GM19463 (cell line): Measurements from ENCODE around the gene WWOX.

Experiments used
- ATAC-seq: cut with Tn5 transposase; IDR thresholded peaks from one replicate; pipeline ENCODE4 v1.9.1; 2021; ENCODE audit warnings: mild to moderate bottlenecking, moderate library complexity; ENCODE audit not compliant: unreplicated experiment

WWOX gene

DNA sequence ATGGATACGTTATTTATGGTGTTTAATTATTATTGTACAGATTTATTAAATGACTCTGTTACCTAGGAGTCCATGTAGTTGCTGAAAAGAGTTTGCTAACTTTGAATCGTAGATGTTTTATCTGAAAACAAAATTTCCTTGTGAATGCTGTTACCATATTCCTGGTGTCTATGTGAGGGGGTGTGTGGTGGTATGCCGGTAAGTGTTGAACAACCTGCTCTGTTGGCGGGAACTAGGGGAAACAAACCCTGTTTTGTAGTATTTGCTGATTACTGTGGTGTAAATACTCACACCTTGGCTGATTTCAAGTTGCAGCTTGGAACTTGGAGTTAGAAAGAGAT, 386.4 kb downstream of the WWOX start:
- no peak for ATAC-seq

- ATAC-seq: no peak
These were observed 388.0 kb downstream of the WWOX start for GRCh38 chr16:78487471-78487870.

GRCh38 chr16:78489072-78489471, 389.6 kb downstream of the WWOX start:
- no peak for ATAC-seq

DNA sequence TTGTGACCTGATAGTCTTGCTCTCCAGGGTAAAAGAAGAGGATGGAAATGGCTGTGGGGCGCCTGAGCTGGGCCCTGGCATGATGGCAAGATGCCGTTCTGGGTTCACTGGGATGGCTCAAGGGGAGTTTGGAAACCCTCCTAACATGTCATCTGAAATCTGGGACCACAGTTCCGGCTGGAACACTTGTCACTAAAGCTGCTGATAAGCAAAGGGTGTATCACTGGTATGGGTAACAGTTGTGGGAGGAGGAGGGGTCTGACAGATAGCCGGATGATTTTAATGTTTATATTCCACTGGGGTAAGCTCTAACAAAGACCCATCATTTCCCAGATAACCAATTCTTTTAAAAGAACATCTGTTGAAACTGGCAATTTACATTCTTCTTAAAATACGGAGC, 390.2 kb downstream of the WWOX start:
- no peak for ATAC-seq

GRCh38 chr16:78490431-78490830, 391.0 kb downstream of the WWOX start:
- no peak for ATAC-seq

GRCh38 chr16:78490847-78491246, 391.4 kb downstream of the WWOX start:
- ATAC-seq: no peak

GRCh38 chr16:78493573-78493972, 394.1 kb downstream of the WWOX start:
- ATAC-seq: no peak

DNA sequence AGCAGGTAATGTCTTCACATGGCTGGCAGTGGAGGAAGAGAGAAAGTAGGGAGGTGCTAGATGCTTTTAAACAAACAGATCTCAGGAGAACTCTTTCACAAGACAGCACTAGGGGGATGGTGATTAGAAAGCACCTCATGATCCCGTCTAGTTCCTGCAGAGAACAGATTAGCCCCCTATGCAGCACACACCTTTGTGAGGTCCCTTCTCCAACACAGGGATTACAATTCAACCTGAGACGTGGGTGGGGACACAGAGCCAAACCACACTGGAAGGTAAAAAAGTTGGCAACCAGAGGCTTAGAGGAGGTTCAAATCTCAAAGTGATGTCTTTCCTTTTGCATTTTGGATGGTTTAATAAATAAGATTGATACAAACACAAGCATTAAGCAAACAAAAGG, 394.7 kb downstream of the WWOX start:
- ATAC-seq: no peak

- no peak for ATAC-seq
These were observed 395.2 kb downstream of the WWOX start for GRCh38 chr16:78494674-78495073.

GRCh38 chr16:78496189-78496588, 396.7 kb downstream of the WWOX start:
- ATAC-seq: no peak

- ATAC-seq: no peak
These were observed 399.9 kb downstream of the WWOX start for GRCh38 chr16:78499399-78499798.

DNA sequence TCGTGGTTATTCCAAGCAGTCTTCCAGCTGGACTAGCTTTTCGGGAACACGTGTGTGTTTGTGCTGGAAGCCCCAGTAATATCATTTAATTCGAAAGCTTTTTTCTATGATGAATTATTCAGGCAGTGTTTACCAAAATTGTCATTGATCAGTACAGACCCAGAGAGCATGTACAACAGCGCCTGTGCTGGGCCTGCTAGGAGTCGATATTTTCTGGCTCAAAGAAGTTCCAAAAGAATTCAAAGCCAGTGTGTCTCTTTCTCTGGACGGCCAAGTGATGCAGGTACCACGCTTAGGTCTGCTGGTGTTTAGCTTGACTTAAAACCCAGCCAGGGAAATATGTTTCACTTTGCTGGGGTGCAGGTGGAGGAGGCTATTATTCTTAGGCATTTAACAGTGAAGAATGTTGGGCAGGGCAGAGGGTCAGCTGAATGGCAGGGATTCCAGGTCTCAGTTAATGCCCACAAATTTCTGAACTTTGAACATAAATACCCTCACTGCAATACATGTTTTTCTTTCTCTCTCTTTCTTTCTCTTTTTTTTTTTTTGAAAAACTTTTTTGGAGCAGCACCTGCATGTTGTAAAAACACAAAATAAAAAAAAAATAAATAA, 401.3 kb downstream of the WWOX start:
- no peak for ATAC-seq

GRCh38 chr16:78501744-78502143, 402.3 kb downstream of the WWOX start:
- ATAC-seq: no peak

GRCh38 chr16:78502812-78503350, 403.4 kb downstream of the WWOX start:
- no peak for ATAC-seq

DNA sequence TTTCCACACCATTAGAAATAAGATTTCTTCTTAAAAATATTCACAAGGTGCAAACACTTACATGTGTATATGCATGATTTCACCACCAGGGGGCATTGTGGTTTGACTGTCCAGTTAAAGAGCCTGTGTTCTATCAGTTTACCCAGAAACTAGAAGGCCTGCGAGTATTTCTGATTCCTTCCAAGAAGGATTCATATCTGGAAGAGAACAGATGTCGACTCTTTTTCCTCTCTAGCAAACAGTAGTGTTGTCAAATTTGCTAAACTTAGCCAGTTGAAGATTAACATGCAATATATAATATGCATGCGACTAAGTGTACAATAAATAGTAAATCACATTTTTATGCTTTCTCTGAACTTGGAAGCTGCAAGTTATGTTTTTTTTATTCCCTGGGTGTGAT, 404.1 kb downstream of the WWOX start:
- ATAC-seq: no peak

GRCh38 chr16:78504401-78504851, 405.0 kb downstream of the WWOX start:
- no peak for ATAC-seq

DNA sequence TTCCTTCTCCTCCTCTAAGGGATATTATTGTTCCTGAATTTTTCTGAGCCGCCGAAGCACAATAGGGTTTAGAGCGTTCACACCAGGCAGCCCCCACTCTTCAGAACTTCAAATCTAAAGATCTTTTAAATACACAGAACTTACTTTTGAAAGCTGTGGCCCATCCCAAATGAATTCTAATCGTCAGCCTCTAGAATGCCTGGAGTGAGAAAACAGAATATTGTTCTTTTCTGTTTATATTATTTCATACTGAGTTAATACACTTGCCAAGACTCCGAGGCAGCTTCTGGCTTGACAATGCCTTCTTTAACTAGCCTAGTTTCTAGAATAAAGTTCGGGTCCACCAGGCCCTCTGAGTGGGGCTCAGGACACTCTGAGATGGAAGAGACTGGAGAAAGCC, 405.6 kb downstream of the WWOX start:
- no peak for ATAC-seq

- ATAC-seq: no peak
These were observed 406.3 kb downstream of the WWOX start for GRCh38 chr16:78505544-78506366.

DNA sequence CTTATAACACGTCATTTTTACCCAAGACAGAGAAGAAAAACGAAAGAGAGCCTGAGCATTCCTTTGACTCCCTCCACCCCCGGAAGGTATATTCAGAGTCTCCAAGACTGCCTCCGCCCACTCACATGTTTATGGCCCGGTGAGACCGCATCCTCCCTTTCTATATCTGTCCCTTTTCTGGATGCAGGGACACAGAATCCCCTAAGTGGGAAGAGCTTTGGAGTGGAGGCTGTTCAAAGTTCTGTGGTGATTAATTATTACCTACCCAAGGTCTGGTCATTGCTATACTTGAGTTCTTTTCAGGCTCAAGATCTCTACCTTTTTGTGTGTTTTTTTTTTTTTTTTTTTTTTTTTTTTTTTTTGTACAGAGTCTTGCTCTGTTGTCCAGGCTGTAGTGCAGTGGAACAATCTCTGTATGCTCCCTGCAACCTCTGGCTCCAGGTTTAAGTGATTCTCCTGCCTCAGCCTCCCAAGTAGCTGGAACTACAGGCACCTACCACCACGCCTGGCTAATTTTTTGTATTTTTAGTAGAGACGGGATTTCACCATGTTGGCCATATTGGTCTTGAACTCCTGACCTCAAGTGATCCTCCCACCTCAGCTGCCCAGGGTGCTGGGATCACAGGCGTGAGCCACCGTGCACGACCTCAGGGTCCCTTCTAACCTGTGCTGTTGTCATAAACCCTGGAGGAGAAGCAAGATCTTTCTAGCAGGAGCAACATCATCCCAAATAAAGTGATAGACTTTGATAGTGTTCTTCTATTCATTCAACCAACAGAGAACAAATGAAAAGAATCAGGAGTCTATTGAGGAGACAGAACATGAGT, 407.1 kb downstream of the WWOX start:
- ATAC-seq: no peak

DNA sequence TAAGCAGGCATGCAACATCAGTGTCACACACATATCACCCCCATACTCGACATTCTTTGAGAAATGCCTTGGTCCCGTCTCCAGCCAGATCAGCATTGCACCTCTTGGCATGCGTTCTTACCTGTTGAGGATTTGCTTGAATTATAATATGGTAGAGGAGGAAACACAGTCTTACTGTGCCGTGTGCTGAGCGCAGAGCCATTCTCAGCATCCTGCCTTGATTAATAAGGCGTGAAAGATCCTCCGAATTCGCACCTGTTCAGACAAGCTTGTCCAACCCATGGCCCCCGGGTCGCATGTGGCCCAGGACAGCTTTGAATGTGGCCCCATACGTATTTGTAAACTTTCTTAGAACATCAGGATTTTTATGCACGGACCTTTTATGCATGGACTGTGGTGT, 408.1 kb downstream of the WWOX start:
- no peak for ATAC-seq

- ATAC-seq: no peak
These were observed 410.5 kb downstream of the WWOX start for GRCh38 chr16:78509965-78510364.

- ATAC-seq: no peak
These were observed 411.0 kb downstream of the WWOX start for GRCh38 chr16:78510496-78510895.
